HepG2 (cell line): ENCODE data around the gene CNKSR3. TPM values are rescaled to one million over a fixed set of nuclear protein-coding genes. Genes with fewer than 3 reads are reported as not detected.

Experiments
- DRAP1 ChIP-seq: IDR thresholded peaks from 2 replicates; pipeline ENCODE4 v1.6.1; 2016; ENCODE audit warnings: missing genetic modification reagents, missing compliant biosample characterization
- FOXA3 ChIP-seq: IDR thresholded peaks from 2 replicates; pipeline ENCODE4 v1.6.1; 2016; ENCODE audit warnings: missing genetic modification reagents, missing compliant biosample characterization
- GATAD2A ChIP-seq: IDR thresholded peaks from 2 replicates; pipeline ENCODE4 v1.6.1; 2016
- LCORL ChIP-seq, 2 experiments: fragments of 450-650 bp in 1 of 2; sonication (generic) in 1 of 2; formaldehyde crosslinking in 1 of 2; IDR thresholded peaks; 2 replicates each; pipeline versions ENCODE4 v1.5.0 to v1.6.1; 2017 to 2020; ENCODE audit warnings: antibody characterized with exemption in 1 of 2, missing genetic modification reagents in 1 of 2
- MED1 ChIP-seq: sonication (generic); formaldehyde crosslinking; IDR thresholded peaks from 2 replicates; pipeline ENCODE4 v1.4.0; 2020; ENCODE audit warnings: missing genetic modification reagents
- MIER3 ChIP-seq: IDR thresholded peaks from 2 replicates; pipeline ENCODE4 v1.6.1; 2016; ENCODE audit warnings: missing compliant biosample characterization, borderline replicate concordance
- NFIC ChIP-seq: IDR thresholded peaks from 2 replicates; pipeline ENCODE4 v1.6.1; 2012; ENCODE audit warnings: mild to moderate bottlenecking, low read length, inconsistent platforms
- NR2F2 ChIP-seq: IDR thresholded peaks from 2 replicates; pipeline ENCODE4 v1.6.1; 2012; ENCODE audit warnings: low read depth, inconsistent platforms, borderline replicate concordance
- NR2F6 ChIP-seq, 2 experiments: IDR thresholded peaks; 2 replicates each; pipeline ENCODE4 v1.6.1; 2016; ENCODE audit warnings: antibody characterized with exemption in 1 of 2, mild to moderate bottlenecking in 1 of 2
- POGZ ChIP-seq: sonication (generic); formaldehyde crosslinking; IDR thresholded peaks from 2 replicates; pipeline ENCODE4 v1.4.0; 2020; ENCODE audit warnings: mild to moderate bottlenecking, missing genetic modification reagents
- SIX1 ChIP-seq: sonication (generic); formaldehyde crosslinking; IDR thresholded peaks from 2 replicates; pipeline ENCODE4 v1.4.0; 2020; ENCODE audit warnings: missing genetic modification reagents, borderline replicate concordance
- THRA ChIP-seq: sonication (generic); formaldehyde crosslinking; IDR thresholded peaks from 2 replicates; pipeline ENCODE4 v1.4.0; 2020; ENCODE audit warnings: missing genetic modification reagents, borderline replicate concordance
- YY1 ChIP-seq: IDR thresholded peaks from 2 replicates; pipeline ENCODE4 v1.6.1; 2011; ENCODE audit warnings: low read length, low read depth, moderate library complexity, mild to moderate bottlenecking; ENCODE audit not compliant: insufficient read depth, insufficient replicate concordance
- ZFP91 ChIP-seq: sonication (generic); formaldehyde crosslinking; IDR thresholded peaks from 2 replicates; pipeline ENCODE4 v1.9.0; 2022; ENCODE audit warnings: missing genetic modification reagents, mild to moderate bottlenecking, borderline replicate concordance
- ZKSCAN8 ChIP-seq: IDR thresholded peaks from 2 replicates; pipeline ENCODE4 v1.6.1; 2016; ENCODE audit warnings: borderline replicate concordance, missing genetic modification reagents, missing compliant biosample characterization
- ZNF331 ChIP-seq: sonication (generic); formaldehyde crosslinking; IDR thresholded peaks from 2 replicates; pipeline ENCODE4 v1.4.0; 2020; ENCODE audit warnings: missing genetic modification reagents
- ZNF333 ChIP-seq: sonication (generic); formaldehyde crosslinking; IDR thresholded peaks from 2 replicates; pipeline ENCODE4 v1.4.0; 2020; ENCODE audit warnings: mild to moderate bottlenecking, missing genetic modification reagents, borderline replicate concordance
- ZNF549 ChIP-seq: sonication (generic); formaldehyde crosslinking; IDR thresholded peaks from 2 replicates; pipeline ENCODE4 v1.5.0; 2020; ENCODE audit warnings: missing genetic modification reagents
- polyA plus RNA-seq, 8 experiments: library from polyadenylated mRNA; depleted of rRNA in 3 of 8; stranded (reverse) in 7 of 8; unstranded in 1 of 8; fragments of >200 nt; fragmentation: Illumina TruSeq in 4 of 8; extraction: Trizol in 4 of 8; gene quantifications; 2 replicates each; pipeline versions ENCODE4 v1.2.1 to v1.2.3, GENCODE V29; 2011 to 2016; ENCODE audit warnings: low read depth in 4 of 8, missing spikeins in 1 of 8, mixed read lengths in 1 of 8; ENCODE audit not compliant: insufficient read depth in 1 of 8
- total RNA-seq, 5 experiments: library from RNA; depleted of rRNA; stranded (reverse); fragments of >200 nt; fragmentation: Illumina TruSeq; extraction: Trizol; gene quantifications; 2 replicates each; pipeline ENCODE4 v1.2.3, GENCODE V29; 2016; ENCODE audit warnings: low read depth in 1 of 5
- TF ChIP-seq, protein P1 (sequence below): sonication (generic); formaldehyde crosslinking; IDR thresholded peaks from 2 replicates; pipeline ENCODE4 v1.5.1; 2020; ENCODE audit warnings: mild to moderate bottlenecking, moderate library complexity, missing genetic modification reagents
- TF ChIP-seq, protein P2 (sequence below): sonication (generic); formaldehyde crosslinking; IDR thresholded peaks from 2 replicates; pipeline ENCODE4 v1.5.0; 2020; ENCODE audit warnings: missing genetic modification reagents
- TF ChIP-seq, protein P3 (sequence below): sonication (generic); formaldehyde crosslinking; conservative IDR thresholded peaks from 2 replicates; pipeline ENCODE4 v1.4.0; 2020; ENCODE audit warnings: mild to moderate bottlenecking, missing genetic modification reagents, moderate library complexity

CNKSR3 gene
- total and polyA plus RNA-seq, 2 of the 13 experiments (the other 11 are each of a cell fraction or from before 2014, with no cell fraction given): 9.2 to 38.6 TPM

DNA sequence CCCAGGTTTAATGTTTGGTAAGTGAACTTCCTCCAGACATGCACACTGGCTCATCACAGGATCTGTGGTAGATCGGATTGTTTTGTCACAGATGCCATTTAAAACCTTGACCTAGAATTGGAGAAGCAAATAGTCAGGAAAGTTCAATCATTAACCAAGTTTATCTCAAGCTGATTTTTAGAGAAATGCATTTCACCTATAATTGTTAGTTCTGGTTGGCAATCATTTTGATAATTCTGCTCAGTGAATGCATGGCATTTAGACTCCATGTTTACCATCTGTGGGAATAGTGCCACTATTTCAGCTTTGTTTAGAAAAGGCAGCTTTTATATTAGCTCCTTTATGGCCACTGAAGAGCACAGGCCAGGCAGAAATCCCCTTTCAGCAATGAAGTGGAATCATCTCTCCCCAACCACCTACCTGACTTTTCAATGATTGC lies 80.0 kb downstream of the CNKSR3 start (continued):
- TF ChIP-seq ZFP91: no peak
- TF ChIP-seq NR2F6 (IDR thresholded peaks at IDR 0.05): peak; percentile 29; the same call in 1 of the 2 replicates
- TF ChIP-seq NR2F6 (CRISPR knock-in tag; IDR thresholded peaks at IDR 0.05): no peak
- TF ChIP-seq, protein P1, sequence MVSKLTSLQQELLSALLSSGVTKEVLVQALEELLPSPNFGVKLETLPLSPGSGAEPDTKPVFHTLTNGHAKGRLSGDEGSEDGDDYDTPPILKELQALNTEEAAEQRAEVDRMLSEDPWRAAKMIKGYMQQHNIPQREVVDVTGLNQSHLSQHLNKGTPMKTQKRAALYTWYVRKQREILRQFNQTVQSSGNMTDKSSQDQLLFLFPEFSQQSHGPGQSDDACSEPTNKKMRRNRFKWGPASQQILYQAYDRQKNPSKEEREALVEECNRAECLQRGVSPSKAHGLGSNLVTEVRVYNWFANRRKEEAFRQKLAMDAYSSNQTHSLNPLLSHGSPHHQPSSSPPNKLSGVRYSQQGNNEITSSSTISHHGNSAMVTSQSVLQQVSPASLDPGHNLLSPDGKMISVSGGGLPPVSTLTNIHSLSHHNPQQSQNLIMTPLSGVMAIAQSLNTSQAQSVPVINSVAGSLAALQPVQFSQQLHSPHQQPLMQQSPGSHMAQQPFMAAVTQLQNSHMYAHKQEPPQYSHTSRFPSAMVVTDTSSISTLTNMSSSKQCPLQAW (CRISPR knock-in tag): peak; percentile 91
- TF ChIP-seq YY1: peak; percentile 11
- TF ChIP-seq POGZ: peak; percentile 82
- TF ChIP-seq NR2F2: no peak
- TF ChIP-seq MED1 (CRISPR knock-in tag): peak; percentile 84
- peak; percentile 64 for TF ChIP-seq DRAP1 (CRISPR knock-in tag)
- TF ChIP-seq SIX1 (CRISPR knock-in tag): peak; percentile 43; the same call in 1 of the 2 replicates
- no peak for TF ChIP-seq ZNF333 (CRISPR knock-in tag)
- peak; percentile 81 for TF ChIP-seq GATAD2A (CRISPR knock-in tag)
- TF ChIP-seq, protein P2, sequence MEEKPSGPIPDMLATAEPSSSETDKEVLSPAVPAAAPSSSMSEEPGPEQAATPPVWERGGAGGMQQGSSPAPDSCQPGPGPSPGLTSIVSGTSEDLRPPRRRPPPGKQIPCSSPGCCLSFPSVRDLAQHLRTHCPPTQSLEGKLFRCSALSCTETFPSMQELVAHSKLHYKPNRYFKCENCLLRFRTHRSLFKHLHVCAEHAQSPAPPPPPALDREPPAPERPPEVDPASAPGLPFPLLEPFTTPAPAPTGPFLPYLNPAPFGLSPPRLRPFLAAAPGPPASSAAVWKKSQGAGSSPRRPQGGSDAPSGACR (CRISPR knock-in tag): 0 out of 2 replicates have a peak, but pooled peaks have one; percentile 31
- peak; percentile 62; the same call in 1 of the 2 replicates for TF ChIP-seq FOXA3 (CRISPR knock-in tag)
- no peak; the same call in 1 of the 2 replicates for TF ChIP-seq NFIC
- no peak for TF ChIP-seq ZNF549 (CRISPR knock-in tag)
- TF ChIP-seq ZNF331: peak; percentile 66; the same call in 1 of the 2 replicates
- TF ChIP-seq THRA: 0 out of 2 replicates have a peak, but pooled peaks have one; percentile 43
- 0 out of 2 replicates have a peak, but pooled peaks have one; percentile 44 for TF ChIP-seq MIER3 (CRISPR knock-in tag)
- TF ChIP-seq, protein P3, sequence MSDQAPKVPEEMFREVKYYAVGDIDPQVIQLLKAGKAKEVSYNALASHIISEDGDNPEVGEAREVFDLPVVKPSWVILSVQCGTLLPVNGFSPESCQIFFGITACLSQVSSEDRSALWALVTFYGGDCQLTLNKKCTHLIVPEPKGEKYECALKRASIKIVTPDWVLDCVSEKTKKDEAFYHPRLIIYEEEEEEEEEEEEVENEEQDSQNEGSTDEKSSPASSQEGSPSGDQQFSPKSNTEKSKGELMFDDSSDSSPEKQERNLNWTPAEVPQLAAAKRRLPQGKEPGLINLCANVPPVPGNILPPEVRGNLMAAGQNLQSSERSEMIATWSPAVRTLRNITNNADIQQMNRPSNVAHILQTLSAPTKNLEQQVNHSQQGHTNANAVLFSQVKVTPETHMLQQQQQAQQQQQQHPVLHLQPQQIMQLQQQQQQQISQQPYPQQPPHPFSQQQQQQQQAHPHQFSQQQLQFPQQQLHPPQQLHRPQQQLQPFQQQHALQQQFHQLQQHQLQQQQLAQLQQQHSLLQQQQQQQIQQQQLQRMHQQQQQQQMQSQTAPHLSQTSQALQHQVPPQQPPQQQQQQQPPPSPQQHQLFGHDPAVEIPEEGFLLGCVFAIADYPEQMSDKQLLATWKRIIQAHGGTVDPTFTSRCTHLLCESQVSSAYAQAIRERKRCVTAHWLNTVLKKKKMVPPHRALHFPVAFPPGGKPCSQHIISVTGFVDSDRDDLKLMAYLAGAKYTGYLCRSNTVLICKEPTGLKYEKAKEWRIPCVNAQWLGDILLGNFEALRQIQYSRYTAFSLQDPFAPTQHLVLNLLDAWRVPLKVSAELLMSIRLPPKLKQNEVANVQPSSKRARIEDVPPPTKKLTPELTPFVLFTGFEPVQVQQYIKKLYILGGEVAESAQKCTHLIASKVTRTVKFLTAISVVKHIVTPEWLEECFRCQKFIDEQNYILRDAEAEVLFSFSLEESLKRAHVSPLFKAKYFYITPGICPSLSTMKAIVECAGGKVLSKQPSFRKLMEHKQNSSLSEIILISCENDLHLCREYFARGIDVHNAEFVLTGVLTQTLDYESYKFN (CRISPR knock-in tag): peak; percentile 93
- no peak; the same call in 1 of the 2 replicates for TF ChIP-seq LCORL (IDR thresholded peaks at IDR 0.05)
- peak; percentile 35 for TF ChIP-seq LCORL (CRISPR knock-in tag; IDR thresholded peaks at IDR 0.05)
- peak; percentile 14; the same call in 1 of the 2 replicates for TF ChIP-seq ZKSCAN8 (CRISPR knock-in tag)
